ENCODE data around the gene NAA38. TPM values are rescaled to one million over a fixed set of nuclear protein-coding genes. Genes with fewer than 3 reads are reported as not detected.

Gene NAA38
- total and polyA plus RNA-seq, 2 donors (not counting 1 experiment from before 2014, with no cell fraction given): 20.0 to 80.5 TPM

DNA sequence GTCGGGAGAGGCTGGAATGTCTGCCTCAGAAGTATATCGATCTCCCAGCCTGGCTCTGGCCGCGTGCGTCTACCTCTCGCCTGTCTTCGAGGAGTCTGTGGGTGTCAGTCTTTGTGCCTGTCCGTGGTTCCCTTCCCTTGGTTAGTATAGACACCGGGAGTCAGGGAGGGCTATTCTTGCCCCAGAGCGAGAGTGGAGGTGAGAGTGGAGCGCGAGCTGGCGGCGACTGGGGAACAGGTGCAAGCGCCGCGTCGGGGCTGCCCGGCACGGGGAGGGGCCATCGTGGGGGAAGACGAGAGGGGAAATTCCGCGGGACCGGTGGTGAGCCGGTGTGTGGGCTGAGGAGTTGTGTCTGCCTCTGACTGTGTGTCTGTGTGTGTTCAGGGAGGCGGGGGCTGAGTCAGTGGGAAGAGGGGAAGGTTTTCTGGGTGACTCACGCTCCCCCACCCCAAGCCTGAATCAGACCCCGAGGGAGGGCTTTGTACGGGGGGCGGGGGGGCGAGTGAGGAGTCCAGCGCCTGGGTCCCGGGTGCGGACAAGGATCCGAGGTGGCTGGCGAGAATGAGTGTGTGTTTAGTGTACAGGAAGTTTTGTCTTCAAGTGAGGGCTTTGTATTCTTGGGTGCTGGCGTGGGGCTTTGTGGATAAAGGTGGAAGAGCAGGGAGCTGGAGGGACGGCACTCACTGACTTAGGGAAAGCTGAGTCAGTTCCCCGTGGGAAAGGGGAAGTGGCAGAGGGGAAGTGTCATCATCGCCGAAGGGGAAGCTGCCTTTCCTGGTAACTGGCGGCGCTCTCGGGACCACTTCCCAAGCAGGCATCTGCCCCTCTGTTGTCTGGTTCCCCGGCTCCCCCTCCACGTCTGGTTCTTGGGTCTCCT lies 14.7 kb downstream of the NAA38 start:
- DNase-seq (peak; percentile 98), ATAC-seq (ENCODE audit: low read depth) (peak; percentile 37)
- H3K36me3 ChIP-seq (replicated peaks in 1 of 2; ENCODE audit: control extremely low read depth in 1 of 2, control insufficient read depth in 1 of 2, extremely low read depth in 1 of 2, insufficient read depth in 2 of 2, low read length in 1 of 2): peaks cover 0 to 16% of the 10 kb centered on the region in 2 experiments
- H3K27me3 Mint-ChIP-seq: no peaks in the 10 kb centered on the region
- H3K4me3 Mint-ChIP-seq: peak overlapping the region; percentile 100
- no peaks in the 10 kb centered on the region for H3K9me3 ChIP-seq (ENCODE audit: control extremely low read depth in 1 of 3, control insufficient read depth in 2 of 3, insufficient read depth in 1 of 3, low read length in 2 of 3)
- peaks cover 52% of the 10 kb centered on the region for H4K20me1 ChIP-seq (ENCODE audit: control insufficient read depth, insufficient read depth, low read length, poor library complexity, severe bottlenecking)
- H2AFZ ChIP-seq (ENCODE audit: insufficient read depth, low read depth, low read length, poor library complexity, severe bottlenecking): no peak overlapping the region
- no peak for TF ChIP-seq EZH2 (IDR thresholded peaks at IDR 0.05; ENCODE audit: borderline replicate concordance, insufficient read depth, low read depth, low read length, poor library complexity, severe bottlenecking)
- H3K27ac Mint-ChIP-seq: peak overlapping the region; percentile 100
- intact Hi-C loops (cut with micrococcal nuclease): loop anchor here (2.0 to 10.0 kb wide), 4 partner anchors 155 to 404 kb away; partner anchors contain the start of genes FXR2, TP53 and WRAP53
- WGBS (ENCODE audit: insufficient coverage): under 1% methylated on average over 43 of the region's 47 CpGs
- peak overlapping the region; percentile 100 for H3K9ac ChIP-seq (ENCODE audit: low read length)
- no peaks in the 10 kb centered on the region for H3K9me3 Mint-ChIP-seq (ENCODE audit: insufficient read depth)
- ChIA-PET CTCF (interaction anchor here (0.9 to 5.7 kb wide), 8 partner anchors 8 to 73 kb away, joined by 3 to 53 read pairs (median 4); partner anchors contain the start of genes CYB5D1, KDM6B, NAA38 and RNF227), POLR2A (interaction anchor here (0.6 to 2.7 kb wide), 6 partner anchors 8 to 360 kb away, joined by 3 to 14 read pairs (median 4); partner anchors contain the start of genes CYB5D1, KDM6B, NAA38 and TP53)
- peaks cover 31% of the 10 kb centered on the region for H3K79me2 ChIP-seq (ENCODE audit: control insufficient read depth, insufficient read depth, low read length)
- peaks cover 54% of the 10 kb centered on the region for H3K4me1 Mint-ChIP-seq
- H3K4me2 ChIP-seq (replicated peaks; ENCODE audit: low read depth, low read length, poor library complexity, severe bottlenecking): peak overlapping the region; percentile 100
- peak overlapping the region; percentile 100 for H3K27ac ChIP-seq (ENCODE audit: low read length in 2 of 2)
- H3K4me1 ChIP-seq (ENCODE audit: control insufficient read depth in 2 of 2, insufficient read depth in 2 of 2, low read length in 2 of 2): peaks cover 34 to 67% of the 10 kb centered on the region in 2 donors
- H3K27me3 ChIP-seq (replicated peaks in 1 of 4; ENCODE audit: control extremely low read depth in 1 of 4, control insufficient read depth in 3 of 4, insufficient read depth in 4 of 4, low read length in 3 of 4): no peaks in the 10 kb centered on the region
- H3K4me3 ChIP-seq (ENCODE audit: control extremely low read depth in 1 of 5, extremely low read depth in 1 of 5, insufficient read depth in 1 of 5, low read depth in 2 of 5, low read length in 4 of 5): peak overlapping the region; percentile 72 to 95 (median 84)

DNA sequence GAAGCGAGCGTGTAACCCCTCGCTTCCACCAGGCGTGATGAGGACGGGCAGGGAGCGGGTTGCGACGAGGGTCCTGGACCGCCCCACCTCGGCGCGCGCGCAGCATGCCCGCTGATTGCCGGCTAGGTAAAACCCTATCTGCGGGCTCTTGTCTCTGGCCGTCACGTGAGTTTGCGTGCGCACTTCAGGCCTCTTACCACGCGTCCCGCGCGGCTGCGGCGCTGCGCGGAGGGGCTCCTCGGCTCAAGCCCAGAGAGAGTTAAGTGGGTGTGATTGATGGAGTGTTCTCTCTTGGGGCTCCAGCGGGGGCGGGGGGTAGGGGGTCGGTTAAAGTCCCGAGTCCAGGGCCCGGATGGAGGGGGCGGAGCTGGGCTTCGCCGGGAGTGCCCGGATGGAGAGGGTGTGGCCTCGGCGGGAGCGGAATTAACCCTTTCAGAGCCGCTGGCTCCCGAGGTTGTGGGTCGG lies 15.4 kb downstream of the NAA38 start:
- intact Hi-C loops (cut with micrococcal nuclease): loop anchor here (1.0 to 10.0 kb wide), 5 partner anchors 9 to 405 kb away; partner anchors contain the start of genes FXR2, TP53 and WRAP53
- H3K27ac ChIP-seq (ENCODE audit: low read length in 2 of 2): peak overlapping the region; percentile 100
- Mint-ChIP-seq H3K4me1 (peaks cover 61% of the 10 kb centered on the region), H3K9me3 (ENCODE audit: insufficient read depth) (no peaks in the 10 kb centered on the region), H3K4me3 (peak overlapping the region; percentile 100), H3K27ac (peak overlapping the region; percentile 100), H3K27me3 (no peaks in the 10 kb centered on the region)
- peaks cover 40 to 73% of the 10 kb centered on the region in 2 donors for H3K4me1 ChIP-seq (ENCODE audit: control insufficient read depth in 2 of 2, insufficient read depth in 2 of 2, low read length in 2 of 2)
- no peak for TF ChIP-seq EZH2 (IDR thresholded peaks at IDR 0.05; ENCODE audit: borderline replicate concordance, insufficient read depth, low read depth, low read length, poor library complexity, severe bottlenecking)
- TF ChIP-seq, protein P1, sequence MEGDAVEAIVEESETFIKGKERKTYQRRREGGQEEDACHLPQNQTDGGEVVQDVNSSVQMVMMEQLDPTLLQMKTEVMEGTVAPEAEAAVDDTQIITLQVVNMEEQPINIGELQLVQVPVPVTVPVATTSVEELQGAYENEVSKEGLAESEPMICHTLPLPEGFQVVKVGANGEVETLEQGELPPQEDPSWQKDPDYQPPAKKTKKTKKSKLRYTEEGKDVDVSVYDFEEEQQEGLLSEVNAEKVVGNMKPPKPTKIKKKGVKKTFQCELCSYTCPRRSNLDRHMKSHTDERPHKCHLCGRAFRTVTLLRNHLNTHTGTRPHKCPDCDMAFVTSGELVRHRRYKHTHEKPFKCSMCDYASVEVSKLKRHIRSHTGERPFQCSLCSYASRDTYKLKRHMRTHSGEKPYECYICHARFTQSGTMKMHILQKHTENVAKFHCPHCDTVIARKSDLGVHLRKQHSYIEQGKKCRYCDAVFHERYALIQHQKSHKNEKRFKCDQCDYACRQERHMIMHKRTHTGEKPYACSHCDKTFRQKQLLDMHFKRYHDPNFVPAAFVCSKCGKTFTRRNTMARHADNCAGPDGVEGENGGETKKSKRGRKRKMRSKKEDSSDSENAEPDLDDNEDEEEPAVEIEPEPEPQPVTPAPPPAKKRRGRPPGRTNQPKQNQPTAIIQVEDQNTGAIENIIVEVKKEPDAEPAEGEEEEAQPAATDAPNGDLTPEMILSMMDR (IDR thresholded peaks at IDR 0.05): no peak
- H3K36me3 ChIP-seq (replicated peaks in 1 of 2; ENCODE audit: control extremely low read depth in 1 of 2, control insufficient read depth in 1 of 2, extremely low read depth in 1 of 2, insufficient read depth in 2 of 2, low read length in 1 of 2): peaks cover 0 to 11% of the 10 kb centered on the region in 2 experiments
- H3K4me3 ChIP-seq (ENCODE audit: control extremely low read depth in 1 of 5, extremely low read depth in 1 of 5, insufficient read depth in 1 of 5, low read depth in 2 of 5, low read length in 4 of 5): peak overlapping the region; percentile 27 to 95 (median 84)
- peak overlapping the region; percentile 100 for H3K4me2 ChIP-seq (replicated peaks; ENCODE audit: low read depth, low read length, poor library complexity, severe bottlenecking)
- ChIA-PET POLR2A (interaction anchor here (0.6 to 2.7 kb wide), 5 partner anchors 8 to 359 kb away, joined by 3 to 14 read pairs (median 4); partner anchors contain the start of genes CYB5D1, KDM6B and NAA38), CTCF (interaction anchor here (0.9 to 3.7 kb wide), 10 partner anchors 9 to 218 kb away, joined by 3 to 26 read pairs (median 4); partner anchors contain the start of genes CYB5D1, NAA38 and RNF227)
- peaks cover 49% of the 10 kb centered on the region for H4K20me1 ChIP-seq (ENCODE audit: control insufficient read depth, insufficient read depth, low read length, poor library complexity, severe bottlenecking)
- WGBS (ENCODE audit: insufficient coverage): under 1% methylated on average over 46 of the region's 46 CpGs
- peak overlapping the region; percentile 100 for H3K9ac ChIP-seq (ENCODE audit: low read length)
- no peaks in the 10 kb centered on the region for H3K27me3 ChIP-seq (replicated peaks in 1 of 4; ENCODE audit: control extremely low read depth in 1 of 4, control insufficient read depth in 3 of 4, insufficient read depth in 4 of 4, low read length in 3 of 4)
- no peak overlapping the region for H2AFZ ChIP-seq (ENCODE audit: insufficient read depth, low read depth, low read length, poor library complexity, severe bottlenecking)
- no peaks in the 10 kb centered on the region for H3K9me3 ChIP-seq (ENCODE audit: control extremely low read depth in 1 of 3, control insufficient read depth in 2 of 3, insufficient read depth in 1 of 3, low read length in 2 of 3)
- ATAC-seq (ENCODE audit: low read depth) (peak; percentile 14), DNase-seq (peak; percentile 95)
- H3K79me2 ChIP-seq (ENCODE audit: control insufficient read depth, insufficient read depth, low read length): peaks cover 28% of the 10 kb centered on the region

Data from B cell (primary cell).